K562 (cell line): ENCODE measurements around the gene KLHL35. TPM values are rescaled to one million over a fixed set of nuclear protein-coding genes. Genes with fewer than 3 reads are reported as not detected.

Source experiments
- ADNP ChIP-seq: fragments of 200-800 bp; sonication (Bioruptor generic); IDR thresholded peaks from 2 replicates; pipeline ENCODE4 v1.6.1; 2016; ENCODE audit warnings: missing genetic modification characterization, missing compliant biosample characterization
- ARID2 ChIP-seq: fragments of 450-650 bp; IDR thresholded peaks from 2 replicates; pipeline ENCODE4 v1.6.1; 2017; ENCODE audit warnings: antibody characterized with exemption, mild to moderate bottlenecking
- ATF2 ChIP-seq: sonication (generic); formaldehyde crosslinking; IDR thresholded peaks from 2 replicates; pipeline ENCODE4 v1.8.1; 2022; ENCODE audit warnings: missing genetic modification reagents
- C11orf30 ChIP-seq: fragments of 450-650 bp; IDR thresholded peaks from 2 replicates; pipeline ENCODE4 v1.6.1; 2016; ENCODE audit warnings: low read depth, mild to moderate bottlenecking
- CCNT2 ChIP-seq: IDR thresholded peaks from 2 replicates; pipeline ENCODE4 v1.6.1; 2011; ENCODE audit warnings: borderline replicate concordance, low read depth, mild to moderate bottlenecking, moderate library complexity, mixed read lengths, low read length; ENCODE audit not compliant: insufficient read length; ENCODE audit errors: extremely low read depth
- E2F6 ChIP-seq, 2 experiments: IDR thresholded peaks; 2 replicates each; pipeline ENCODE4 v1.6.1; 2011; ENCODE audit warnings: borderline replicate concordance in 1 of 2, control low read depth in 1 of 2, low read depth in 1 of 2, low read length in 1 of 2, mild to moderate bottlenecking in 1 of 2, mixed read lengths in 1 of 2, moderate library complexity in 1 of 2; ENCODE audit not compliant: insufficient read depth in 1 of 2, insufficient read length in 1 of 2, poor library complexity in 1 of 2, severe bottlenecking in 1 of 2; ENCODE audit errors: extremely low read depth in 1 of 2
- ETV5 ChIP-seq: sonication (generic); formaldehyde crosslinking; IDR thresholded peaks from 2 replicates; pipeline ENCODE4 v1.4.0; 2020; ENCODE audit warnings: low read depth, mild to moderate bottlenecking, missing genetic modification reagents
- FOS ChIP-seq: IDR thresholded peaks from 3 replicates; pipeline ENCODE4 v1.6.1; 2011; ENCODE audit not compliant: insufficient read length; ENCODE audit errors: extremely low read depth
- GTF2A2 ChIP-seq: IDR thresholded peaks from 2 replicates; pipeline ENCODE4 v1.6.1; 2016; ENCODE audit warnings: mild to moderate bottlenecking, missing genetic modification characterization, missing compliant biosample characterization
- JUN ChIP-seq, 2 experiments: sonication (generic) in 1 of 2; formaldehyde crosslinking in 1 of 2; IDR thresholded peaks; 2 replicates each; pipeline versions ENCODE4 v1.6.1 to v1.8.0; 2012 to 2022; ENCODE audit warnings: borderline replicate concordance in 2 of 2, mild to moderate bottlenecking in 2 of 2, improper control_type of control experiment in 1 of 2, low read depth in 1 of 2, low read length in 1 of 2, missing genetic modification reagents in 1 of 2
- KLF16 ChIP-seq: IDR thresholded peaks from 2 replicates; pipeline ENCODE4 v1.6.1; 2016; ENCODE audit warnings: antibody characterized with exemption
- PML ChIP-seq: IDR thresholded peaks from 2 replicates; pipeline ENCODE4 v1.6.1; 2012; ENCODE audit warnings: low read length, inconsistent platforms
- SMARCA4 ChIP-seq: fragments of 450-650 bp; IDR thresholded peaks from 2 replicates; pipeline ENCODE4 v1.6.1; 2016
- SP2 ChIP-seq: IDR thresholded peaks from 2 replicates; pipeline ENCODE4 v1.6.1; 2011; ENCODE audit warnings: mild to moderate bottlenecking, low read depth, low read length, moderate library complexity; ENCODE audit not compliant: poor library complexity, severe bottlenecking; ENCODE audit errors: extremely low read depth
- SPI1 ChIP-seq: IDR thresholded peaks from 2 replicates; pipeline ENCODE4 v1.6.1; 2011; ENCODE audit warnings: low read depth, low read length, control low read depth, borderline replicate concordance
- TSC22D4 ChIP-seq: fragments of 450-650 bp; IDR thresholded peaks from 2 replicates; pipeline ENCODE4 v1.6.1; 2016; ENCODE audit warnings: missing genetic modification characterization, missing biosample characterization, control low read depth
- VEZF1 ChIP-seq: fragments of 200-800 bp; sonication (Bioruptor generic); IDR thresholded peaks from 2 replicates; pipeline ENCODE4 v1.6.1; 2017; ENCODE audit warnings: missing genetic modification characterization, missing compliant biosample characterization
- XRCC5 ChIP-seq: fragments of 200-400 bp; formaldehyde crosslinking; IDR thresholded peaks from 2 replicates; pipeline ENCODE4 v1.6.1; 2017; ENCODE audit warnings: low read depth, mild to moderate bottlenecking, low read length
- ZNF384 ChIP-seq: IDR thresholded peaks from 2 replicates; pipeline ENCODE4 v1.6.1; 2012; ENCODE audit warnings: low read depth, low read length, improper control_type of control experiment
- ZNF639 ChIP-seq, 2 experiments: fragments of 200-800 bp in 1 of 2; sonication (Bioruptor generic) in 1 of 2; sonication (generic) in 1 of 2; formaldehyde crosslinking in 1 of 2; IDR thresholded peaks in 1 of 2; conservative IDR thresholded peaks in 1 of 2; 2 replicates each; pipeline versions ENCODE4 v1.5.0 to v1.6.1; 2016 to 2020; ENCODE audit warnings: missing compliant biosample characterization in 1 of 2, missing genetic modification characterization in 1 of 2, missing genetic modification reagents in 1 of 2
- polyA plus RNA-seq, 8 experiments: library from polyadenylated mRNA; depleted of rRNA in 4 of 8; stranded (reverse) in 5 of 8; unstranded in 3 of 8; fragments of >200 nt; fragmentation: Nextera tagmentation in 2 of 8; fragmentation: Illumina TruSeq in 1 of 8; extraction: Ambion mirVana in 2 of 8; extraction: Trizol in 1 of 8; gene quantifications; 2 replicates each; pipeline versions ENCODE4 v1.2.1 to v1.2.3, GENCODE V29; 2011 to 2014; ENCODE audit warnings: inconsistent platforms in 1 of 8, missing spikeins in 1 of 8
- total RNA-seq, 7 experiments: library from RNA; depleted of rRNA in 6 of 7; stranded (reverse); fragments of >200 nt in 6 of 7; fragmentation: Illumina TruSeq in 2 of 7; extraction: Trizol in 2 of 7; gene quantifications; 2 replicates each; pipeline versions ENCODE4 v1.2.1 to v1.2.3, GENCODE V29; 2011 to 2021; ENCODE audit warnings: low replicate concordance in 1 of 7
- TF ChIP-seq, protein P1 (sequence below): fragments of 450-650 bp; formaldehyde crosslinking; IDR thresholded peaks from 2 replicates; pipeline ENCODE4 v1.4.0; 2020; ENCODE audit warnings: mild to moderate bottlenecking

The KLHL35 gene
- total and polyA plus RNA-seq, 9 of the 15 experiments (the other 6 are each of a cell fraction or from before 2014, with no cell fraction given), result not detected

- 0 out of 2 replicates have a peak, but pooled peaks have one; percentile 24 for TF ChIP-seq ZNF384
- TF ChIP-seq E2F6 (IDR thresholded peaks at IDR 0.05; ENCODE audit: borderline replicate concordance in 1 of 2, extremely low read depth in 1 of 2, insufficient read depth in 1 of 2, insufficient read length in 1 of 2, low read depth in 1 of 2, low read length in 1 of 2, poor library complexity in 1 of 2, severe bottlenecking in 1 of 2), result no peak
- peak; percentile 94 for TF ChIP-seq ARID2
- TF ChIP-seq SP2, result no peak
- no peak for TF ChIP-seq TSC22D4
- TF ChIP-seq, protein P1, sequence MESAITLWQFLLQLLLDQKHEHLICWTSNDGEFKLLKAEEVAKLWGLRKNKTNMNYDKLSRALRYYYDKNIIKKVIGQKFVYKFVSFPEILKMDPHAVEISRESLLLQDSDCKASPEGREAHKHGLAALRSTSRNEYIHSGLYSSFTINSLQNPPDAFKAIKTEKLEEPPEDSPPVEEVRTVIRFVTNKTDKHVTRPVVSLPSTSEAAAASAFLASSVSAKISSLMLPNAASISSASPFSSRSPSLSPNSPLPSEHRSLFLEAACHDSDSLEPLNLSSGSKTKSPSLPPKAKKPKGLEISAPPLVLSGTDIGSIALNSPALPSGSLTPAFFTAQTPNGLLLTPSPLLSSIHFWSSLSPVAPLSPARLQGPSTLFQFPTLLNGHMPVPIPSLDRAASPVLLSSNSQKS (CRISPR knock-in tag), result no peak
- no peak for TF ChIP-seq ADNP (tag)
- no peak for TF ChIP-seq FOS
- no peak for TF ChIP-seq ETV5 (CRISPR knock-in tag)
- no peak for TF ChIP-seq ZNF639 (CRISPR knock-in tag; conservative IDR thresholded peaks at IDR 0.05 in 1 of 2, IDR thresholded peaks at IDR 0.05 in 1 of 2)
- no peak; the same call in 1 of the 2 replicates for TF ChIP-seq VEZF1
- TF ChIP-seq C11orf30, result no peak
- no peak for TF ChIP-seq SMARCA4
- TF ChIP-seq CCNT2, result no peak
- TF ChIP-seq PML, result no peak
- 0 out of 2 replicates have a peak, but pooled peaks have one; percentile 12 for TF ChIP-seq KLF16
- peak; percentile 71; the same call in 1 of the 2 replicates for TF ChIP-seq XRCC5
- TF ChIP-seq GTF2A2 (tag), result no peak
- no peak for TF ChIP-seq ATF2 (CRISPR knock-in tag)
- no peak for TF ChIP-seq JUN (IDR thresholded peaks at IDR 0.05; ENCODE audit: borderline replicate concordance, low read depth, low read length)
- TF ChIP-seq JUN (CRISPR knock-in tag; IDR thresholded peaks at IDR 0.05; ENCODE audit: borderline replicate concordance), result no peak
- no peak for TF ChIP-seq SPI1
These were observed 48.4 kb downstream of the KLHL35 start (continued) for GRCh38 chr11:75384438-75385080.
